ENCODE measurements around the gene BLM.

GRCh38 chr15:90763366-90764099 is 46.4 kb downstream of the BLM start:
- TF ChIP-seq, protein P1, sequence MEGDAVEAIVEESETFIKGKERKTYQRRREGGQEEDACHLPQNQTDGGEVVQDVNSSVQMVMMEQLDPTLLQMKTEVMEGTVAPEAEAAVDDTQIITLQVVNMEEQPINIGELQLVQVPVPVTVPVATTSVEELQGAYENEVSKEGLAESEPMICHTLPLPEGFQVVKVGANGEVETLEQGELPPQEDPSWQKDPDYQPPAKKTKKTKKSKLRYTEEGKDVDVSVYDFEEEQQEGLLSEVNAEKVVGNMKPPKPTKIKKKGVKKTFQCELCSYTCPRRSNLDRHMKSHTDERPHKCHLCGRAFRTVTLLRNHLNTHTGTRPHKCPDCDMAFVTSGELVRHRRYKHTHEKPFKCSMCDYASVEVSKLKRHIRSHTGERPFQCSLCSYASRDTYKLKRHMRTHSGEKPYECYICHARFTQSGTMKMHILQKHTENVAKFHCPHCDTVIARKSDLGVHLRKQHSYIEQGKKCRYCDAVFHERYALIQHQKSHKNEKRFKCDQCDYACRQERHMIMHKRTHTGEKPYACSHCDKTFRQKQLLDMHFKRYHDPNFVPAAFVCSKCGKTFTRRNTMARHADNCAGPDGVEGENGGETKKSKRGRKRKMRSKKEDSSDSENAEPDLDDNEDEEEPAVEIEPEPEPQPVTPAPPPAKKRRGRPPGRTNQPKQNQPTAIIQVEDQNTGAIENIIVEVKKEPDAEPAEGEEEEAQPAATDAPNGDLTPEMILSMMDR (IDR thresholded peaks at IDR 0.05), result no peak
- TF ChIP-seq EP300 (IDR thresholded peaks at IDR 0.05) (no peak), POLR2A (IDR thresholded peaks at IDR 0.05) (no peak)

Measured in ovary (tissue), 3 donors.